ENCODE data around the gene TUBGCP5. TPM values are rescaled to one million over a fixed set of nuclear protein-coding genes. Genes with fewer than 3 reads are reported as not detected.

Gene TUBGCP5
- total and polyA plus RNA-seq, 2 donors (not counting 3 experiments of a cell fraction or from before 2014, with no cell fraction given), result 6.7 to 18.6 TPM

DNA sequence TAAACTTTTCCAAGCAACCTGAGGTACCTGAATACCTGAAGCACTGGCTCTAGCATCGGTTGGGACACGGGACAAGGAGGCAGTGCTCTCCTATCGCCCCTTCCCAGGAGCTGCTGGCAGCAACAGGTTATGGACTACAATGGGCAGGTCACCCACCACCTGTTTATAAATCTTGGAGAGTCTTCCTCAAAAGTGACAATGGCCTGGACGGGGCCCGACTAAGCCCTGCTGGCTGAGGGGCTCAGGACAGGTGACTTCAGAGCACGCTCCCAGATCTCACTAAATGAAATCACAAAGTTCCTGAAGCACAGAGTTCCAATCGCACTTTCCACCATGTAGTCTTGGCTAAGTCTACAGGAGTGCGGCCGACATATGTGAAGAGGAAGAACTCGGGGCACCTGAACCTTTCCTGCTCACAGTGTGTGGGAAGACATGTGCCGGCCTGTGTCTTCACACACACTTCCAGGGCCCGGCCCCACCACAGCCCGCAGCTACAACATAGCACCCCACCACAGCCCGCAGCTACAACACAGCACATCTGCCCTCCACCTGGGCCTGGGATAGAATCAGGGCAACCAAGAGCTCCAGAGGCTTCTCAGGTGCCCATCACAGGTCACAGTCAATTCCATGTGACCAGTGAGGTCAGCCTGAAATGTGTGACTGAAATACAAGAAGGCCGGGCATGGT, 72.1 kb downstream of the TUBGCP5 start:
- ChIA-PET CTCF (no interaction called here), POLR2A (no interaction called here)
- H3K4me2 ChIP-seq (ENCODE audit: insufficient read depth, low read length), result no peak overlapping the region
- intact Hi-C loops (cut with micrococcal nuclease), result no loop called here
- H3K9me1 ChIP-seq (replicated peaks; ENCODE audit: control insufficient read depth, extremely low read depth, insufficient read depth, low read length), result no peaks in the 10 kb centered on the region
- peaks cover 89% of the 10 kb centered on the region for H3K79me2 ChIP-seq (ENCODE audit: control insufficient read depth, insufficient read depth, low read length)
- FAIRE-seq (no peak), DNase-seq (ENCODE audit: low read depth, low spot score) (no peak)
- no peak overlapping the region for H2AFZ ChIP-seq (ENCODE audit: low read depth, low read length)
- H3K9ac ChIP-seq (replicated peaks; ENCODE audit: extremely low read depth, insufficient read depth, low read length), result no peak overlapping the region
- peaks cover 35% of the 10 kb centered on the region for H3K4me1 ChIP-seq (ENCODE audit: control insufficient read depth, extremely low read depth, insufficient read depth, low read length)
- no peaks in the 10 kb centered on the region for H3K9me3 ChIP-seq (replicated peaks; ENCODE audit: control insufficient read depth, insufficient read depth, low read length)
- H3K36me3 ChIP-seq (ENCODE audit: control insufficient read depth in 2 of 2, extremely low read depth in 1 of 2, insufficient read depth in 2 of 2, low read length in 2 of 2), result no peaks in the 10 kb centered on the region
- dilution Hi-C loops (cut with MboI; ENCODE audit: extremely low pct_ligation_motif_present, low sequenced_read_pairs), result no loop called here
- TF ChIP-seq CTCF (IDR thresholded peaks at IDR 0.05; ENCODE audit: extremely low read depth in 1 of 2, insufficient read depth in 1 of 2, low read depth in 1 of 2, low read length in 2 of 2) (no peak), GATA2 (IDR thresholded peaks at IDR 0.05; ENCODE audit: insufficient read depth, insufficient read length, low read depth, low read length) (no peak), FOS (IDR thresholded peaks at IDR 0.05; ENCODE audit: borderline replicate concordance, insufficient read depth, low read length) (no peak), MAX (IDR thresholded peaks at IDR 0.05; ENCODE audit: insufficient read depth, insufficient read length) (no peak), POLR2AphosphoS5 (IDR thresholded peaks at IDR 0.05; ENCODE audit: insufficient read depth, low read depth, low read length) (no peak)
- H3K27me3 ChIP-seq (ENCODE audit: control insufficient read depth in 2 of 2, insufficient read depth in 2 of 2, low read length in 2 of 2), result no peaks in the 10 kb centered on the region
- BruUV-seq (replicated peaks), result no TSS peak
- no peaks in the 10 kb centered on the region for H4K20me1 ChIP-seq (replicated peaks; ENCODE audit: control insufficient read depth, extremely low read depth, insufficient read depth, low read length)
- no peak overlapping the region for H3K4me3 ChIP-seq (replicated peaks in 1 of 3; ENCODE audit: insufficient read depth in 1 of 3, low read depth in 1 of 3, low read length in 3 of 3)
- peak overlapping the region; percentile 36 for H3K27ac ChIP-seq (ENCODE audit: insufficient read depth, low read depth, low read length)
